ENCODE results near the gene PTPRN.

Gene PTPRN

DNA sequence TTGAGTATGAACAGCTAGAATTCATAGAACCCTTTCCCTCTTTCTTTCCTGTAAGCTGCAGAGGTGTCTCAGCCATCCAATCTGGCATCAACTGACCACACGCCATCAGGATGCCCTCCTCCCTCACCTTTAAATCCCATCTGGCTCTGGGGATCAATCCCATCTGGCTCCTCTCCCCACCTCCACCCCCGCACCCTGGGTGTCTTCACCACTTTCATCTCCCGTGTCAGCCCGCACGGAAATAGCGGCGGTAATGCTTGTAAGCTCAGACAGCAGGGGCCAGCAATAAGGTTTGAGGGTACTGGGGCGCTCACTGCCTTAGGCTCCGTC, 56.7 kb downstream of the PTPRN start:
- in situ Hi-C loops (cut with HindIII; ENCODE audit: low pct_ligation_motif_present, low pct_unique_long_range_greater_than_20kb, low sequenced_read_pairs): no loop called here
- DNase-seq: no peak

- DNase-seq: no peak
- in situ Hi-C loops (cut with HindIII; ENCODE audit: low pct_ligation_motif_present, low pct_unique_long_range_greater_than_20kb, low sequenced_read_pairs): no loop called here
Observed at GRCh38 chr2:219252084-219252483, 57.1 kb downstream of the PTPRN start.

DNA sequence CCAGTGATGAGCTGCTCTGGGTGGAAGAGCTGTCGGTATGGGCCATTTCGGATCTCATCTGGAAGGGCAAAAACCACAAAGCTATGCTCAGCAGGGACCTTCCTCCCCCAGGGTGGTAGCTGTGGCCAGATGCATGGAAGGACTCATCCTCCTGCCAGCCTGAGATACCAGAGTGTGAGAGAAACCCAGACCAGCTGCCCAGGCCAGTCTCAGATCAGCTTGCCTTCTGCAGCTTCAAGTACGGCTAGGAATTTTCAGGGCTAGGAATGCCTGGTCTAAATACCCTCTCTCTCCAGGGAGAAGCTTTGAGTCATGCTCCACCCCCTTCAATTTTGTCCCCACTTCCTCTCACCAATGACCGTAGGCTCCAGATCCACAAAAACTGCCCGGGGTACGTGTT, 57.5 kb downstream of the PTPRN start:
- DNase-seq: no peak
- in situ Hi-C loops (cut with HindIII; ENCODE audit: low pct_ligation_motif_present, low pct_unique_long_range_greater_than_20kb, low sequenced_read_pairs): no loop called here

GRCh38 chr2:219250049-219250781, 59.0 kb downstream of the PTPRN start:
- in situ Hi-C loops (cut with HindIII; ENCODE audit: low pct_ligation_motif_present, low pct_unique_long_range_greater_than_20kb, low sequenced_read_pairs): no loop called here
- DNase-seq: no peak

GRCh38 chr2:219249203-219249980, 59.8 kb downstream of the PTPRN start:
- DNase-seq: peak; percentile 97
- in situ Hi-C loops (cut with HindIII; ENCODE audit: low pct_ligation_motif_present, low pct_unique_long_range_greater_than_20kb, low sequenced_read_pairs): no loop called here

GRCh38 chr2:219248845-219249202, 60.4 kb downstream of the PTPRN start:
- DNase-seq: no peak
- in situ Hi-C loops (cut with HindIII; ENCODE audit: low pct_ligation_motif_present, low pct_unique_long_range_greater_than_20kb, low sequenced_read_pairs): no loop called here

DNA sequence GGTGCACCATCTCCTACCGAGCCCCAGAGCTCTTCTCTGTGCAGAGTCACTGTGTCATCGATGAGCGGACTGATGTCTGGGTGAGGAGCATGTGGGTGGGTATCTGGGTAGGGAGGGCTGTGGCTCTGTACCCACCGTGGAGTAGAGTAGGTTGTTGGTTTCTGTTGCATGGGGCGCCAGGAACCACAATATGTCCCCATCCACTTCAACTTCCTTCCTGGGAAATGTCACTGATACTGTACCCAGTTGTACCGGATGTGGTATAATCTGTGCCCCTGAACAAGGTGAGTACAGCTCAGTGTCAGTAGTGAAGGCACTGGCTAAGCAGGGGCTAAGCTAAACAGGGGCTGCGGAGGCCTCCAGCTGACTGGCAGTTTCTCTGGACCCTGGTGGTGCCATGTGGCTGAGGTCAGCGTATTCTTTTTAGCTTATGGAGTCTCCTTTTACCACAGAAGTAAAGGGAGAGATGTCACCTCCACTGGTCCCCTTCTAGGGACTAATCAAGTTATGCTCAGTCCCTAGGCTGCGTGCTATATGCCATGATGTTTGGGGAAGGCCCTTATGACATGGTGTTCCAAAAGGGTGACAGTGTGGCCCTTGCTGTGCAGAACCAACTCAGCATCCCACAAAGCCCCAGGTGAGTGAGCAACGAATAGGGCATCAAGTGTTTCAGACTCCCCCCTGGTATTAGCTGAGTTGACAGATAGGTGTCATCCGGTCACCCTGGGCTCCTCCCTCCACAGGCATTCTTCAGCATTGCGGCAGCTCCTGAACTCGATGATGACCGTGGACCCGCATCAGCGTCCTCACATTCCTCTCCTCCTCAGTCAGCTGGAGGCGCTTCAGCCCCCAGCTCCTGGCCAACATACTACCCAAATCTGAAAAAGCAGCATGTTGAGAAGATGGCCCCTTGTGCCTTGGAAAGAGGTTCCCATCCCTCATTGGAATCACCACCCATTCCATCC, 61.2 kb downstream of the PTPRN start:
- no peak for DNase-seq
- in situ Hi-C loops (cut with HindIII; ENCODE audit: low pct_ligation_motif_present, low pct_unique_long_range_greater_than_20kb, low sequenced_read_pairs): no loop called here

DNA sequence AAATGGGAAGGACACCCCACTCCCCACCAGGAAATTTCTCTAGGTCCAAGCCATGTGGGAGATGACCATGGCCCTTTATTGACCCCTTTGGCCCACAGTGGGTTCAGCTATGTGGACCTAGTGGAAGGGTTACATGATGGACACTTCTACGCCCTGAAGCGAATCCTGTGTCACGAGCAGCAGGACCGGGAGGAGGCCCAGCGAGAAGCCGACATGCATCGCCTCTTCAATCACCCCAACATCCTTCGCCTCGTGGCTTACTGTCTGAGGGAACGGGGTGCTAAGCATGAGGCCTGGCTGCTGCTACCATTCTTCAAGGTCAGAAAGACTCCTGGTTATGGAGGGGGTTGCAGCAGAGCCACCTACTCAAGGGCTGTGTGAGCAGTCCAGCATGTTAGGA, 62.6 kb downstream of the PTPRN start:
- no peak for DNase-seq
- in situ Hi-C loops (cut with HindIII; ENCODE audit: low pct_ligation_motif_present, low pct_unique_long_range_greater_than_20kb, low sequenced_read_pairs): no loop called here

DNA sequence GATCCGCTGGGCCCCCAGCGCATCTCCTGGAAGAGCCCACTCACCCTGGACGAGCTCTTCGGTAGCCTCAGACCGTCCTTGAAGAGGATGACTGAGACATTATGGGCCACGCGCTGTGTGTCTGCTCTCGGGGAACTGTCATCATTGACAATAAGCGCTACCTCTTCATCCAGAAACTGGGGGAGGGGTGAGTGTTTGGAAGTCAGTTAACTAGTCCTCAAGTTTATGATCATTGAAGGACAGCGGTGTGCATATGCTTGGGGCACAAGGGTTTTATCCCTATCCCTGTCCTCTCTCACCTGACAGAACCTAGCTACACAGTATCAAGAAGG, 63.3 kb downstream of the PTPRN start:
- in situ Hi-C loops (cut with HindIII; ENCODE audit: low pct_ligation_motif_present, low pct_unique_long_range_greater_than_20kb, low sequenced_read_pairs): no loop called here
- DNase-seq: no peak

DNA sequence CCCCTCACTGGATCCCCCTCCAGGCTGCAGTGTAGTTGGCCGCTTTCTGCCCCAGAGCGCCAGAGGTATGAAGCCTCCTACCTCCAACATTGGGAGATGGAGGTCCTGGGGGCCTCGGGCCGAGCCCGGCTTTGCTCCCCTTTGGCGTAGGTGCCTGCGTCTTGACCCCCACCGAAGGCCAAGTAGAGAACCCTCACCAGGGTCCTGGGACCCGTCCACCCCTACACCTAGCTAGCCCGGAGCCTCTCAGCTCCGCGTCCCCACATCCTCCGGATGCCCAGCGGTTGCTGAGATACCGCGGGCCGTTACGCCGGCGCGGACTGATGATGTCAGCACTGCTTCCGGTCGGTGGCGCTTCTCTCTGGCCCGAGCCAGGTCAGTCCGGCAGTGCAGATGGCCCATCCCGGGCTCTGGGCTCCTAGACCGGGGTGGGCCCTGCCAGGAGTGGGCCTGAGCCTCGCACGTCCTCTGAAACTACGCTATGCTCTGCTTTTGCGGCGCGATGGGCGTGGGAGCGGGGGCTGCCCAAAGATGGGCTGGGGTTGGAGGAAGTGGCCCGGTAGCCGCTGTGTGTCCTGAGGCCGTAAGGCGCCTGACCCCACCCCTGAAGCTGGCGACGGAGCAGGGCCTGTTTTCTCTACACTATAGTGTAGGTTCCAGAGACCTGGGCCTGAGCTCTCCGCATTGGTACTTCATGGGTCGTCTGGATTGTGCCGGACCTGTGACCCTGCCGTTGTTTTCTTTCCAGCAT, 63.9 kb downstream of the PTPRN start, which contains the start of the genes GLB1L and STK16:
TSS of gene GLB1L (minus strand) at position 297 of the 751 bp plus-strand sequence. CDS start 1,871 bp downstream, outside the sequence.
TSS of gene STK16 (plus strand) at position 332 of the 751 bp plus-strand sequence. CDS start 521 bp downstream, outside the sequence.
- DNase-seq: peak; percentile 95
- in situ Hi-C loops (cut with HindIII; ENCODE audit: low pct_ligation_motif_present, low pct_unique_long_range_greater_than_20kb, low sequenced_read_pairs): no loop called here

GRCh38 chr2:219244789-219245147, 64.4 kb downstream of the PTPRN start:
- in situ Hi-C loops (cut with HindIII; ENCODE audit: low pct_ligation_motif_present, low pct_unique_long_range_greater_than_20kb, low sequenced_read_pairs): no loop called here
- DNase-seq: no peak

DNA sequence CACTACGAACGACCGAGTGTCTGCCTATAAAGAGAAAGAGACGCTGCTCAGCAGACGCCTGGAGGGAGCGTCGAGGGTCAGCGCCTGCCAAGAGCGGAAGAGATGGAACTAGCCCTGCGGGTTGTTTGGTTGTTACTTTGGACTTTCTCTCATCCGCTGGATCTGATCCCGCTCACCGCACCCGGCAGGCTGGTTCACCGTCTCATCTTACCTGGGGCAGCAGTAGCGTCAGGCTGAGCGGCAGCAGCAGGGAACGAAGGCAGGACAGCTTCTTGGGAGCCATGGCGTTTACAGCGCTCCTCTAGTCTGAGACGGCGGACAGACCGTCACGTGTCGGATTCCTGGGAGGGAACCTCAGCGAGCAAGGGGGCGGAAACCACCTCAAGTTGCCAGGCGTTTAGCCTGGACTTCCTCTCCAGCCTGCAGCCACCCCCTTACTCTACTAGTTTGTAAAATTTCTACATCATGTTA, 65.9 kb downstream of the PTPRN start:
- in situ Hi-C loops (cut with HindIII; ENCODE audit: low pct_ligation_motif_present, low pct_unique_long_range_greater_than_20kb, low sequenced_read_pairs): no loop called here
- no peak for DNase-seq

All from ACHN (cell line).